G401 (cell line): ENCODE measurements around the gene CDH4. TPM values are rescaled to one million over a fixed set of nuclear protein-coding genes. Genes with fewer than 3 reads are reported as not detected.

Source experiments
- DNase-seq: peaks from one replicate; pipeline ENCODE4 v3.0.0-alpha.2; 2015; ENCODE audit warnings: low spot score
- in situ Hi-C: cut with HindIII; loops from 2 replicates; pipeline ENCODE4 v1.10.0; 2016; ENCODE audit warnings: low sequenced_read_pairs, mixed read lengths
- total RNA-seq: library from RNA; depleted of rRNA; stranded (reverse); fragments of >200 nt; shearing (Covaris generic); gene quantifications from 2 replicates; pipeline ENCODE4 v1.2.3, GENCODE V29; 2014

The CDH4 gene
- total RNA-seq, 1 experiment from 2014 or later, result 12.9 TPM

DNA sequence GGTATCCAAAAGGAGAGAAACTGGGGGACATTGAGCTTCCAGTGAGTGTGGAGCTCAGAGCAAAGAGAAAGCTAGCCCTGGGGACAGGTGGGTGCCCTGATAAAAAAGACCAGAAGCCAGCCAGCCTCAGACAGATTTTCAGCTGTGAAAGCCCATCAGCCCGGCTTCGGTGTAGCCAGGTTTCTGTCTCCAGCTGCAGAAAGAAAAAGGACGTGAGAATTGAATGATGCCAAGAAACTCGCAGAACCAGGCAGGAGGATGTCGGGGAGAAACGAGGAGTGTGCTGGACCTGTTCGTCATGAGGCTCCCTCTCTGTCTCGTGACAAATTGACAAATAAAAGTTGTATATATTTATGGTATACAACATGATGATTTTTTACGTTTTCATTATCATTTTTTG lies 63.3 kb downstream of the CDH4 start:
- no peak for DNase-seq
- in situ Hi-C loops, result no loop called here

DNA sequence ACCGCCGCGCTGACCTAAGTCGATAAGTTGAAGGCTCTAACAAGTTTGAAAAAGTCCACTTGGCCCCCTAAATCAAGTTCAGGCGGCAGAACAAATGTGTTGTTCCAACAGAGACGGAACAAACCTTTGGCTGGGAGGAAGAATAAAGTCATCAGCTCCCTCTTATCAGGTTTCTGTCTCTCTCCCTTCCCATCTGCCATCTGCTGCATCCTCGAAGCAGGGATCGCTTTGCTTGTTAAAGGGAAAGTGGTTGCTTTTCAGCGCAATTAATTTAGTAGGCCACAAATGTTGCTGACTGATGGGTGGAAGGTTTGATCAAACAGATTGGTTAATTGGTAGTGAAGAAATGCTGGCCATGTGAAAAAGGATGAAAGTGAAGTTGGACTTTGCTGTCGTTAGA lies 64.3 kb downstream of the CDH4 start:
- no peak for DNase-seq
- in situ Hi-C loops, result no loop called here

DNA sequence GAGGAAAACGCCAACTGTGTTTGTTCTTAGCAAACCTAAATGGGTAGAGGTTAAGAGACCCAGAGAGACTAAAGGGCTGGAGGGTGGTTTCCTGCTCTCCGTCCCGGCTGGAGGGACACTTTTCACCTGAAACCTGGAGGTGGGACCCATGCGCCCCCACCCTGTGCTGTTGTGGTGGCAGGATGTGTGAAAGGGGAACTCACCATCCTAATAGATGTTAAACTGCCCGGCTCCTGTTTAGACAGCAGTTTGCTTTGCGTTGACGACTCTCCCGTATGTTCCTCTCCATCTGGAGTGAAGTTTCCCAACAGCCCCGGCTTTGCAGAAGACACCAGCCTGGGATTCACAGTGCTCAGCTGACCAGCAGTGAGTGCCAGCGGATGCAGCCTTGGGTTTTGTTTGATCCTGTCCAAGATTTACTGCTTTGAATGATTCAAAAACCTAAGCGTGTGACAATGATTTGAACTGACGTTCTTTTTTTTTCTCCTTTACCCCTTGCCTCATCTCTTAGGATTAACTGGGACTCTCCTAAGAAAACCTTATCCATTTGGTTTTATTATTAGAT lies 66.0 kb downstream of the CDH4 start:
- in situ Hi-C loops, result no loop called here
- no peak for DNase-seq

DNA sequence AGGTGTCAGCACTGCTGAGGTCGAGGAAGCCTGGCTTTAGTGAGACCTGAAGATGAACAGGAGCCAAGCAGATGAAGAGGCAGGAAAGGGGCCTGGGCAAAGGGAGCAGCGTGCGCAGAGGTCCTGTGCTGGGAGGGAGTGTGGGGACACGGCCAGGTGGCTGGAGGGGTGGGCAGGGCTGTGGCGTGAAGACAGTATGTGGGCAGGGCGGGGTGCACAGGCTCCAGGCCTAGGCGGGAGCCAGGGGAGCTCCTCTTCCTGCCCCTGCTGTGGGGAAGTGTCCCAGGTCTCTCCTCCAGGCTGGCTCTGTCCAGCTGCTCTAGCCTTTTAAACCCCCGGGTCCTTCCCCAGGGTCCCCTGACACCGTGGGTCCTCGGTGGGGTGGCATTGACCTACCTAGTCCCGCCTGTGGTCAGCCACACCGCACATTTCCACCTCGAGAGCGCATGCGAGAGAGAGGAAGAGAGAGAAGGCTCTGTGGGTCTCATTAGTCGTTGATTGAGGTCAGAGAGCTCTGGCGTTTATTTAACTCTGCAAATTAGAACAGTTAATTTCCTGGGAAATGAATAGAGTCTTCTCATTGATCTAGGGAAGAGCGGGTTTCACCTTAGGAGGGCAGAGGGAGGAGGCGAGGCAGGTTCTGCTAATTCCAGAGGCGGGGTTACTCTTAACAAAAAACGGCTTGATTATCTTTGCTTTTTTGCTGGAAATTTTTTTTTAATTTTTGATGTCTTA lies 68.8 kb downstream of the CDH4 start:
- DNase-seq, result no peak
- in situ Hi-C loops, result no loop called here

DNA sequence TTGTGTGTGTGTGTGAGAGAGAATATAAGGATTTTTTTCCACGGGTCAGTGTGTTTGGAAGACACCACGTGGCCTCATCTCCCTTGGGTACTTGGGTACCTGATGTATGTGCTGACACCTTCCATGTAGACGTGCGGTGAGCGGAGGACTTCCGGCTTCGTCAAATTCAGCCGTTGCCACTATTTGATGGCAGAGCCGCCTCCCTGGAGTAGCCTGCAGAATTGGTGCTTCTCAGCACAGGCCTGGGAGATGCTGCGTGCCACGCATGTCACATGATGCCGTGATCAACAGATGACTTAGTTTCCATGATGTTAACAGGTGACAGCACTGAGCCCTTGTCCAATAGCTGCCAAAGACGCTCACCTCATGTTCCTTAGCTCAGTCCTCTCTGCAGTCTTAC lies 69.4 kb downstream of the CDH4 start:
- in situ Hi-C loops, result no loop called here
- no peak for DNase-seq

DNA sequence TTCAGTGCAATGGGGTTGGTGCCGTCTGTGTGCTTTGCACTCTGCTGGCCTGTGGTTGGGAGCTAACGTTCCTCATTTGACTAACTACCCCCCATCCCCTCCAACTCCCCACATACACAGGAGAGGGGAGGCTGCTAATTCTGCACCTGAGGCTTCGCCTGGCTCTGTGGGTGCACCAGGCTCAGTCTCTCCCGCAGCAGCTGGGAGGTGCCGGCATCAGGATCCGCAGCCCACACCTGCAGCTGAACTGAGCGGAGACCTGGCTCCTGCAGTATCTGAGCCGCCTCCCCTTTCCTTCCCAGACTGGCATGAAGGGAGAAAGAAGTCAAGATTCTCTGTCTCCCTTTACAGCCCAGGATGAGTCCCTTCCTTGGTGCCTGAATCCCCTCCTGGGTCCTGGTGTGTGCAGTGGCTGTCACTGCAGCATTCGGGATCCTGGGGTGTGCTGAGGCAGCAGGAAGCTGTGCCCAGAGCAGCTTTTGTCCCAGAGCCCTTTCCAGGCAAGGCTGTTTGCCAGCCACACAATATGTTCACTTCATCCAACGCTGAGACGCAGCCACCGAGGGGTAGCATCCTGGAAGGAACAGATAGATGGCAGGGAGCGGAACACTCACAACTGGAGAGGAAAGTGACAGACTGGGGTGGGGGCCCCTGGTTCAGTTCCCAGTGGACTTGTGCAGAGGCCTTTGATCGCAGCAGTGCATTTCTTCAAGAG lies 70.2 kb downstream of the CDH4 start:
- DNase-seq, result peak; percentile 3
- in situ Hi-C loops, result no loop called here

DNA sequence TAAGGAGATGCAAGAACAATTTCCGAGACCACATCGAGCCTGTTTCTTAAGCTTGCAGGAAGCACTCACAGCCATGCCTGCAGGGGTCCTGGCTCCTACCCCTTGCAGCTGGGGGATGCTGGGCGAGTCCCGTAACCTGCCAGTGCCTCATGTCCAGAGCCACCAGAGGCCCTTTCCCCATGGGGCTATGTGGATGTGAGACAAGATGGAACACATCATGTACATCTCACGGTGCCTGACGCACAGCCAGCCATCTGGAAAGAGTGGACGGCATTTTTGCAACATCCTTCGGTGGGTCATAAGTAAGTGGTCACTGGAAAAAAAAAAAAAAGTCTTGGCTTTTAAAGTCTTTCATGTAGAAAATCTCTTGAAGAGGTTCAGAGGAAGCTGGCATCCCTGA lies 72.8 kb downstream of the CDH4 start:
- no peak for DNase-seq
- in situ Hi-C loops, result no loop called here

DNA sequence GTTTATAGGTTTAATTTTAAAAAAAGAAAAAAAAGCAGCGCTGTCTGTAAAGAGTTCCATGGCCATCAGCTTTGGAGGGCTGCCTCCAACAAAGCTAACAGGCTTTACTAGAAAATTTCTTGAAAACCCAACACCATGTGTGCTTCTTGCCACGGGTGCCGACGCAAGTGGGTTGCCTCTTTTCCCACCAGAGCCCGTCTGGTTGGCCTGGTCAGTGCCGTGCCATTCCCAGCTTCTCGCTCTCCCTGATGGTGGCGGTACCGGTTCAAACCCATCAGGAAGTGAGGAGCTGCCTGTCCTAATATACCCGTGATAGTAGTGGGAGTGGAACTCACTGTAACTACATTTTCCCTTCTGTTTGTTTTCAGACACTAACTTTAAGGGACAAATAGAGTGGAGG lies 73.7 kb downstream of the CDH4 start:
- in situ Hi-C loops, result no loop called here

DNA sequence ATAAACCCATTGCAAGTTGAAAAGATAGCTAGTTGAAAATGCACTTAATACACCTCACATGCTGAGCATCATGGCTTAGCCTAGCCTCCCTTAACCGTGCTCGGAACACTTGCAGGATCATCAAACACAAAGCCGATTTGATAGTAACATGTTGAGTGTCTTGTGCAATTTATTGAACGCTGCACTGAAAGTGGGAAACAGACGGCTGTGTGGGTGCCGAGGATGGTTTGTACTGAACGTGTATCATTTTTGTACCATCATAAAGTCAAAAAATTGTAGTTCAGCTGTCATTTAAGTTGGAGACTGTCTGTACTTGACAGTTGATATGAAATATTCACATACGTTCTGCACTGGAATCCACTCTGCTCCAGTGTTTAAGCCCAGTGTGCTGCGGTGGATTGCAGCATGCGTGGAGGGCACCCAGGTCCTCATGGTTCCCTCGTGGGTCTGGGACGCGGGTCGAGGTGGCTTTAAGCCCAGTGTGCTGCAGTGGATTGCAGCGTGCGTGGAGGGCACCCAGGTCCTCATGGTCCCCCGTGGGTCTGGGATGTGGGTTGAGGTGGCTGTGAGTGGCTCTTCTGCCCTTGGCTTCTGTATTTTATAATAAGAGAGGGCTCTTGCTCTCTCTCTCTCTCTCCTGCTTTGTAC lies 77.0 kb downstream of the CDH4 start:
- in situ Hi-C loops, result no loop called here
- no peak for DNase-seq

More for the DNA sequence above, 73.7 kb downstream of the CDH4 start:
- DNase-seq, result no peak

DNA sequence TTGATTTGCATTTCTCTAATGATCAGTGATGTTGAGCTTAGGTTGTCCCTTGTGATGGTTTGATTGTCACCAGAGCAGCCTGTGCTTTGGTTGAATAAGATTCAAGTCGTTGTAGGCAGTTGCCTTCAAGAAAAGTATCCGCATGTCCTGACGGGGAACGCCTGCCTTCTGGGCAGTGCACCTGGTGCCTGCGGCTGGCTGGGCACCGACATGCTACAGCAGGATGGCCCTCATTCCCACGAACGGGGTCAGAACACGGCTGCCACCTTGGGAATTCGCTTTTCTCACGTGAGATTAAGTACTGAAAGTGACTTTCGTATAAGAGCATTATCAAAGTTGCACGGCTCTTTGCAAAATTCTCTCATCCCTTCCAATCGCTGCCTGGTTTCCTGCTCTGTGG lies 78.4 kb downstream of the CDH4 start:
- in situ Hi-C loops, result no loop called here
- no peak for DNase-seq

DNA sequence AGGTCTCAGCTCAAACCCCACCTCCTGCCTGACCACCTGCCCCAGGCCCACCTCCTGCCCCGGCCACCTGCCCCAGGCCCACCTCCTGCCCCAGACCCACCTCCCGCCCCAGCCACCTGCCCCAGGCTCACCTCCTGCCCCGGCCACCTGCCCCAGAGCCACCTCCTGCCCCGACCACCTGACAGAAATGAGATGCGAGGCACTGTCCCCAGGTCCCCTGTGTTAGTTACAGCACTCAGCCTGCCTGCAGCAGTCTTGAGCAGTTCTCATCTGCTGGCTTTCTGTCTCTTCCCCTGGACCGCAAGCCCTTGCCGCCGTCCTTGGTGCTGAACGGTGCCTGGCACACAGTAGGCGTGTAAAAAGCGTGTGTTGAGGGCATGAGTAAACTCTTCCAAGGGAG lies 79.5 kb downstream of the CDH4 start:
- DNase-seq, result no peak
- in situ Hi-C loops, result no loop called here

DNA sequence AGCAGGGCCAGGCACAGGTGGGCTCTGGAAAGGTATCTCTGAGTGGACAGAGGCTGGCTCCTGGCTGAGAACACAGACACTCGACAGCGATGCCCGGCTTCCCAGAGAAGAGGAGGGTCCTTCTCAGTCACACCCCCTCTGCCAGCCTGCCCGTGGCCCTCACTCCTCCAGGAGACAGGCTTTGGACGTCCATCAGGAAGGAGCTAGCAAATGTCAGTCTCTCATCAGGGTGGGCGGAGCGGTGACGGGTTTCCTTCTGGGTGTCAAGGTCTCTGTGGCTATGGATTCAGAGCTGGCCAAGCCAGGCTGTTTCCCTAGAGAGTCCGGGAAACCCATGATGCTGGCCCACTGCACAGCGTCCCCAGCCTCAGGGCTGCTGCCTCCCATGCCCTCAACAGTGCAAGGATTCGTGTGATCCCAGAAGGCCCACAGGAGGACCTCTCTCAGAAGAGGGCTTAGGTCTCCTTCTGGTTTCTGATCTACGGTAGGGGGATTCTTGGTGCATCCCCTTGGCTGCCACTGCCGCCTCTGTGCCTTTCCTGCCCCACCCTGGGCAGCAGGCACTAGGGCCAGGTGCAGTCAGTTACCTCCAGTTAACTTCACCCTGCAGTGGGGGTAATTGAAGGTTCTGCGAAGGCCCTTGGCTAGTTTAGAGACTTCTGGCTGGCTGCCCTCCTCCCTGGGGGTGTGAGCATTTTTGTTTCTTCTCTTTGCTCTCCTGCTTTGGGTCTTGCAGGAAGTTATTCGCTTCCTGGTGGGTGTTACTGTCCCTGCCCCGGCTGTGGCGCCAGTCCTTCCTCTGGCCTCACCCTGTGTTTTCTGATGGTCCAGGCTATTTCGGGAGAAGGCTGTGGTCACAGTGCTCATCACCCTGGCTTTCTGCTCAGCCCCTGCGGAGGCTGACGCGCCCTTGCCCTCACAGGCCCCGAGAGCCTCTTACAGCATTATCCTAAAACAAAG lies 80.2 kb downstream of the CDH4 start:
- in situ Hi-C loops, result no loop called here
- DNase-seq, result no peak

DNA sequence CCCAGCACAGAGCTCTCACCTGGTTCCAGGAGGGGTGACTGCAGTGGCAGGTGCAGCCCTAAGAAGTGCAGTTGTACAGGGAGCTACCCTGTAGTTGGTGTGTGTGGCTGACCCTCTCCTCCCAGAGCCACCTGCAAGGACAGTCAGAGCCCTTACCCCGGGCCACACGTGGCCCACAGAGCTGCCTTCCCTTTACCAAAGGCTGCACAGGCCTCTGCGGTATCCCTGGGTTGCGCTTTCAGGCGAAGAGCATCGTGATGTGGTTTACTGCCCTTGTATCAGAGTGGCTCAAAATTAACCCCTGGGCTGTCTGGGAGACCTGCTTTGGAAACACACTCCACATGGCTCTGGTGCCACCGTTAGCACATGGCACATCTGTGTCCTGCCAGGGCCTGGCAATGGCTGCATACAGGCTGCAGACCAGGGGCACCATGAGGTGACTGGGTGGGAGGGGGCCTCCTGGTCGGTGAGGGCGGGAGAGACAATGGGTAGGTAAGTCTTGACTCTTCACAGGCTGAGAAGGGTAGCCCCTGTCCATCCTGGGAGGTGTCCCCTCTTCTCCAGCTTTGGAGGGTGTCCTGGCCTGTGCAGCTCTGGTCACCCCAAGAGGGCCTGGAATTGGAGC lies 81.5 kb downstream of the CDH4 start:
- DNase-seq, result no peak
- in situ Hi-C loops, result no loop called here

DNA sequence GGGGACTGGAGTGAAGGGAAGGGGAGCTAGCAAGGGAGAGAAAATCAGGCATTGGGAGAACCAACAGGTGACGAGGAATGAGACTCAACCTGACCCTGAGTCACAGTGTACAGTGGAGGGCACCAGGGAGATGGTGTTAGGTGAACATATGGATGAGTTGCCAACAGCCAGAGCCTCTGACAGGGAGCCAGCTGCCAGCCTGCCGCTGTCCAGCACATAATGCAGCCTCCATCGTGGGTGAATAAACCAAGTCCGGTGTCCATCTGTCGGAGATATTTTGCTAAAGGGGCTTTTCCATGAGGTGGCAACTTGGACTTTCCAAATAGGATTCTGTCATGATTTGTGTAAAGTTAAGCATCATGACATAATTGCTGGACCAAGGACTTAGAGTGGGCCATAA lies 88.1 kb downstream of the CDH4 start:
- in situ Hi-C loops, result no loop called here
- DNase-seq, result no peak

DNA sequence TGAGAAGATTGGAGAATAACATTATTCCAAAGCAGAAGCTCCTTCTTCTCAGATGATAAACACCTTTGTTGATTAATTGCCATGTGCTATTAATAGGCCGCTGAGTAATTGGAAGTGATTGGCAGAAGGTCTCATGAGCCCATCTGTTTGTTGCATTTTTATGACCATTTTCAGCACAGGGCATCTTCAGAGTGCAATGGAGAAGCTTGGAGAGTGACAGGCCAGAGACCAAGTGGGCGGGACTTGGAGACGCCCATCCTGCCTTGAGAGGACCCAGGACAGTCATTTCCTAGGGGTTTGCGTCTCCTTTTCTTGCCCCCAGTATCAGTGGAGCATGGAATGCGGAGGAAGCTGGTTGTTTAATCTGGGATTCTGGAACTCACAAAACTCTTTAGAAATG lies 89.5 kb downstream of the CDH4 start:
- no peak for DNase-seq
- in situ Hi-C loops, result no loop called here

DNA sequence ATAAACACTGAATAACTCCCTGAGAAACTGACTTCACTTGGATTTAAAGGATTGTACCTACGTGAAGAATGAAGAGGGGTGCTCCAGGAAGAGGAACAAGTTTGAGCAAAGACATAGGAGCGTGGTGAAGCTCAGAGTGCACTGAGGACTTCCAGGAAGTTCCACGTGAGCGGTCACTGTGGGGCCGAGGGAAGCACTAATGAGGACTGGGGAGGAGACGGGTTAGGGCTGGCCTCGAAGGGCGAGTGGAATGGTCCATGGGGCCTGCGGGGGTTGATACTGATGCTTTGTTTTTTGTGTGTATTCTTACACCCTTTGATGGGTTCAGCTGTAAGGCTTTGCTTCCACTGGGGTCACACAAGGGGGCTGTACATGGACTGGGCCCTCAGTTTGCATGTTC lies 91.9 kb downstream of the CDH4 start:
- DNase-seq, result no peak
- in situ Hi-C loops, result no loop called here

DNA sequence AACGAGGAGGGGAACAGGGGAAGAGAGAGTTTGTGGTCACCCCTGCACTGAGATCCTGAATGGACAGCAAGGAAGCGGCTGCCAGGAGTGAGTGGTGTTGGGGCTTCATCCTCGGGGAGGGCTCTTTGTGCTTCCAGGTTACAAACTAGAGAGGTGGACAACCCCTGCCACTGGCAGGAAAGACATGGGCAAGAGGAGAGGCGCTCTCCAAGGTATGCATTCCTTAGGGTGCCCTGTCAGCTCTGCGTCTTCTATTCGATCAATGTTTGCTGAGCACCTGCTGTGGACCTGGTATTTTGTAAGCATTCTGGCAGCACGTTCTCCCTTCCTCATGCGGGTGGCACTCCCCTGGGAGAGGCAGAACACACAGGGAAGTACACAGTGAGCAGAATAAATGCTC lies 93.6 kb downstream of the CDH4 start:
- DNase-seq, result no peak
- in situ Hi-C loops, result no loop called here

DNA sequence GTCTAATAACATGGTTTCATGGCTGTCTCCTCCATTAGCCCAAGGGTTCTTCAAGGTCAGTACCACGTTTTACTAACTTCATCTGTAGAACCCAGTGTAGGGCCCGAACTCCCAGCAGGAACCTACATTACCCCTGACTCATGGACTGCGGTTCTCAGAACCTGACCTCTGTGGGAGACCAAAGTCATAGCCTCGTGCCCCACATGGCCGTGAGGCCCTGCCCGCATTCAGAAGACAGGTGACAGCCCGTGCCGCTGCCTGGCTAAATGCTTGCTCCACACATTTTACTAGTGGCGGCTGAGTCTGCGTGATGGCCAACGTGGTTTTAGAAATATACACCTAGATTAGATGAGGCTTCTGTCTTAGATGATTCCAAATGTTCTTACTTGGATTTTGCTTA lies 94.9 kb downstream of the CDH4 start:
- no peak for DNase-seq
- in situ Hi-C loops, result no loop called here

DNA sequence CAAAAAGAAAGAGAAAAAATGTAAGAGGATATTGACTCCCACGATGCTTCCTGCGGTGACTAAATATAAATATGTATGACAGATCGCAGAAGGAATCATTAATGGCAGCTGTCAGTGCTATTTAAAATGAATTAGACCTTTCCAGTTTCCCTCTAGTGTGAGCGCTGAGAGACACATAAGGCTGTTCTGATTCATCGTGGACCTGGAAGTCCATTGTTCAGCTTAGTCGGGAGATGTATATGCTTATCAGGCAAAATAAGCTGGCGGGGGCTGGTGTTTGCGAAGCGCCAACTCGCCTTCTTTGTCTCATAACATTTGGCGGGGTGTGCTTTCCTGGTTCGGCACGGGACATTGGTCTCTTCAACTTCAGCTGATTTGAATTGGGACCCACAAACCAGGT lies 95.4 kb downstream of the CDH4 start:
- DNase-seq, result no peak
- in situ Hi-C loops, result no loop called here
